Left lung (tissue), 10 donors: ENCODE results near the gene FAM180A. TPM values are rescaled to one million over a fixed set of nuclear protein-coding genes. Genes with fewer than 3 reads are reported as not detected.
A peak's percentile ranks its signal among the peaks of the same experiment; 100 is the strongest.

ENCODE experiments used
- ATAC-seq: fragments of 200-7000 bp; cut with Tn5 transposase; one replicate; pipeline ENCODE4 v1.9.1; 2020; ENCODE audit warnings: moderate library complexity
- DNase-seq, 4 donors: peaks; one replicate each; pipeline ENCODE4 v3.0.0-alpha.2; 2013 to 2020
- H3K27ac ChIP-seq, 2 donors: fragments of 200-600 bp; sonication (generic) in 1 of 2; one replicate each; pipeline versions ENCODE4 v1.5.0 to v1.8.0; 2020 to 2021
- H3K27me3 ChIP-seq, 2 donors: fragments of 200-600 bp; sonication (generic) in 1 of 2; one replicate each; pipeline versions ENCODE4 v1.5.0 to v1.8.0; 2020 to 2021
- H3K36me3 ChIP-seq, 2 donors: fragments of 200-600 bp; sonication (generic) in 1 of 2; one replicate each; pipeline versions ENCODE4 v1.5.0 to v1.8.0; 2020 to 2021
- H3K4me1 ChIP-seq, 2 donors: fragments of 200-600 bp; one replicate each; pipeline ENCODE4 v1.8.0; 2021
- H3K4me3 ChIP-seq, 2 donors: fragments of 200-600 bp; sonication (generic) in 1 of 2; one replicate each; pipeline versions ENCODE4 v1.5.0 to v1.8.0; 2020 to 2021; ENCODE audit warnings: mild to moderate bottlenecking in 1 of 2
- H3K9me3 ChIP-seq, 2 donors: fragments of 200-600 bp; sonication (generic) in 1 of 2; one replicate each; pipeline versions ENCODE4 v1.5.0 to v1.8.0; 2020 to 2021
- intact Hi-C, 2 donors: fragments of 100-400 bp; cut with DNase I; formaldehyde crosslinking; loops; one replicate each; pipeline versions ENCODE4 v1.11.2 to v1.14.2; 2022
- polyA plus RNA-seq, 6 donors: library from polyadenylated mRNA; unstranded; fragments of 120-200 nt; gene quantifications; one replicate each; pipeline ENCODE4 v1.2.1, GENCODE V29; 2013; ENCODE audit not compliant: insufficient read length in 6 of 6
- total RNA-seq, 2 donors: library from RNA; stranded (reverse); fragmentation: NEBNext Ultra II Directional; extraction: Animal tissue kit (Norgen Biotek cat#: 25700); gene quantifications; one replicate each; pipeline ENCODE4 v1.2.1, GENCODE V29; 2021
- TF ChIP-seq, protein P1 (sequence below), 2 donors: fragments of 200-600 bp; sonication (generic) in 1 of 2; IDR thresholded peaks; one replicate each; pipeline versions ENCODE4 v1.5.0 to v1.8.0; 2021; ENCODE audit warnings: antibody characterized with exemption in 2 of 2
- donor health status: DM: no; HTN: yes; CAD: no.
- donor health status: DM: no; HTN: no; CAD: no.

The FAM180A gene
- total and polyA plus RNA-seq, 8 donors: 0.11 to 6.8 (median 0.24) TPM; not detected in 2

DNA sequence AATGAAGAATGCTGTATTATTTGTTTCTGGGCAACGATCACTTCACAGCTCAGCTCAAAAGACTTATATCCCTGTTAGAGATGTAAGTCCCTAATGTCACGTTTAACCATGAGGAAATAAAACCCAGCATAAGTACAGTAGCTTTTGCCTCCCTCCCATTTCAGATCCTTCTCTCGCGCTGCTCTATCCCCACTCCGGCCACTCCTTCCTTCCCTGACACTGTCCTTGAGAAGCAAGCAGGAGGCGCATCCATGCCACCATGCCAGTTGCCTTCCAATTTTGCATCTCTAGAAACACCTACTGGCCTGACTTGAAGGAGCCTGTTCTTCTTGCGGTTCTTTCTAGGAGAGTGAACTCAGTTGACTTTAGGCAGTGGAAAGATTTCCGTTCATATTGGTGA is 1.2 kb downstream of the FAM180A start:
- TF ChIP-seq, protein P1, sequence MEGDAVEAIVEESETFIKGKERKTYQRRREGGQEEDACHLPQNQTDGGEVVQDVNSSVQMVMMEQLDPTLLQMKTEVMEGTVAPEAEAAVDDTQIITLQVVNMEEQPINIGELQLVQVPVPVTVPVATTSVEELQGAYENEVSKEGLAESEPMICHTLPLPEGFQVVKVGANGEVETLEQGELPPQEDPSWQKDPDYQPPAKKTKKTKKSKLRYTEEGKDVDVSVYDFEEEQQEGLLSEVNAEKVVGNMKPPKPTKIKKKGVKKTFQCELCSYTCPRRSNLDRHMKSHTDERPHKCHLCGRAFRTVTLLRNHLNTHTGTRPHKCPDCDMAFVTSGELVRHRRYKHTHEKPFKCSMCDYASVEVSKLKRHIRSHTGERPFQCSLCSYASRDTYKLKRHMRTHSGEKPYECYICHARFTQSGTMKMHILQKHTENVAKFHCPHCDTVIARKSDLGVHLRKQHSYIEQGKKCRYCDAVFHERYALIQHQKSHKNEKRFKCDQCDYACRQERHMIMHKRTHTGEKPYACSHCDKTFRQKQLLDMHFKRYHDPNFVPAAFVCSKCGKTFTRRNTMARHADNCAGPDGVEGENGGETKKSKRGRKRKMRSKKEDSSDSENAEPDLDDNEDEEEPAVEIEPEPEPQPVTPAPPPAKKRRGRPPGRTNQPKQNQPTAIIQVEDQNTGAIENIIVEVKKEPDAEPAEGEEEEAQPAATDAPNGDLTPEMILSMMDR (IDR thresholded peaks at IDR 0.05): no peak

DNA sequence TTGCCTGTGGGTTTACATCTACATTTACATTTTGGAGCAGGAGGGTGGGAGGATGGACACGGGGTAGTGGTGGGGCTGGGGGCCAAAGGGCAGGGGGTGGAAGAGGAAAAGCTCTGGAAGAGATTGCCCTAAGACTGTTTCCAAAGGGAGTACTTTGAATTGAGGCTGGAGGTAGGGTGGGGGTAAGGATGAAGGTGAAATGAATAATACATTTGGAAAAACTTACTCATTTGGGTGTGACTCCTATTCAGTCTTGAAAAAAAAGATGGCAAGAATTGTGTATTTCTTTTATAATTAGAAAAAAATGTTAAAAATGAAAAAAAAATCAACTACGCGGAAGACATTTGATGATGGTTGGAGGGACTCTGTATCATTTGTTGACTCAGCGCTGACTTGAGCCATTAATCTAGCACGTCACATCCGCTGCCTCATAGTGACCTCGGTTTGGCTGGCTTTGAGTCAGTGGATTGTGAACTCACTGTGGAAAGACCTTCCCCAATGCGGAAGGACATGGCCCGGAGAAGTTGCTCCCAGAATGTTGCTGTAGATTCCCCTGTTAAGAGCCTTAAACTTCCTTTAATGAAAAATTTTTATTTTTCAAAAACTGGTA is 2.8 kb downstream of the FAM180A start:
- H3K27me3 ChIP-seq: no peaks in the 10 kb centered on the region
- peaks cover 0 to 5% of the 10 kb centered on the region in 2 donors for H3K4me1 ChIP-seq
- DNase-seq: no peak
- ATAC-seq: peak; percentile 56
- H3K4me3 ChIP-seq: no peak overlapping the region
- no peaks in the 10 kb centered on the region for H3K9me3 ChIP-seq
- no peaks in the 10 kb centered on the region for H3K36me3 ChIP-seq
- TF ChIP-seq, protein P1 (IDR thresholded peaks at IDR 0.05): no peak
- H3K27ac ChIP-seq: peak overlapping the region in 1 of 2 donors; percentile 33
- intact Hi-C loops: no loop called here

More for the DNA sequence above, 1.2 kb downstream of the FAM180A start:
- Histone ChIP-seq H3K4me1 (peaks cover 0 to 5% of the 10 kb centered on the region in 2 donors), H3K27ac (no peak overlapping the region), H3K9me3 (no peaks in the 10 kb centered on the region), H3K27me3 (no peaks in the 10 kb centered on the region), H3K36me3 (no peaks in the 10 kb centered on the region), H3K4me3 (no peak overlapping the region)
- no peak for DNase-seq
- no peak for ATAC-seq
- intact Hi-C loops: no loop called here

DNA sequence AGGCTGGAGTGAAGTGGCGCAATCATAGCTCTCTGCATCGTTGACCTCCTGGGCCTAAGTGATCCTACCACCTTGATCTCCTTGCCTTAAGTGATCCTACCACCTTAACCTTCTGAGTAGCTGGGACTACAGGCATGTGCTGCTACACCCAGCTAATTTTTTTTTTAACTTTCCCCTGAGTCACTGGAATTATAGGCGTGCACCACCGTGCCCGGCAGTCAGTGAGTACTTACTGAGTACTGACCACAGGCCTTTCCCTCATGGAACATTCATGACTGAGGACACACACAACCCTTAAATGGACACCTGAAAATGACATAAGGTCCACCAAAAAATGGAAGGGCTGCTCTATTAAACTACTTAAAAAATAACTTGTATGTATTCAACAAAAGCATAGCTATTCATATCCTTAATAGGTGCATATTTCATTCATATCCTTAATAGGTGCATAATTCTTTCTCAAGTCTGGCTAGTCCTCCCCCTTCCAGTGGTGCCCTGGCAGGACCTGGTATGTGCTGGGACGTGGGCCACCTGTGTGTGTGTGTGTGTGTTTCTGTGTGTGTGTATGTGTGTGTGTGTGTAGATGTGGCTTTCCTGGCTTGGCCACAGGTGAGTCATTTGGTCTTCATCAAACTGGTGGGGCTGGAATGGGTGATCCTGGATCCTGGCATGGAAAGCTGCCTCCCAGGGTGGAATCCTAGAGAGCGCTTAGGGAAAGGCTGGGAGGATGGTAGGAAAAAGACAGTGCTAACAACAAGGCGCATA is 3.5 kb downstream of the FAM180A start:
- H3K27ac ChIP-seq: peak overlapping the region in 1 of 2 donors; percentile 33
- no peak overlapping the region for H3K4me3 ChIP-seq
- peaks cover 0 to 5% of the 10 kb centered on the region in 2 donors for H3K4me1 ChIP-seq
- ATAC-seq (peak; percentile 46), DNase-seq (no peak)
- intact Hi-C loops: no loop called here
- no peaks in the 10 kb centered on the region for H3K9me3 ChIP-seq
- H3K27me3 ChIP-seq: no peaks in the 10 kb centered on the region
- TF ChIP-seq, protein P1 (IDR thresholded peaks at IDR 0.05): no peak
- no peaks in the 10 kb centered on the region for H3K36me3 ChIP-seq

DNA sequence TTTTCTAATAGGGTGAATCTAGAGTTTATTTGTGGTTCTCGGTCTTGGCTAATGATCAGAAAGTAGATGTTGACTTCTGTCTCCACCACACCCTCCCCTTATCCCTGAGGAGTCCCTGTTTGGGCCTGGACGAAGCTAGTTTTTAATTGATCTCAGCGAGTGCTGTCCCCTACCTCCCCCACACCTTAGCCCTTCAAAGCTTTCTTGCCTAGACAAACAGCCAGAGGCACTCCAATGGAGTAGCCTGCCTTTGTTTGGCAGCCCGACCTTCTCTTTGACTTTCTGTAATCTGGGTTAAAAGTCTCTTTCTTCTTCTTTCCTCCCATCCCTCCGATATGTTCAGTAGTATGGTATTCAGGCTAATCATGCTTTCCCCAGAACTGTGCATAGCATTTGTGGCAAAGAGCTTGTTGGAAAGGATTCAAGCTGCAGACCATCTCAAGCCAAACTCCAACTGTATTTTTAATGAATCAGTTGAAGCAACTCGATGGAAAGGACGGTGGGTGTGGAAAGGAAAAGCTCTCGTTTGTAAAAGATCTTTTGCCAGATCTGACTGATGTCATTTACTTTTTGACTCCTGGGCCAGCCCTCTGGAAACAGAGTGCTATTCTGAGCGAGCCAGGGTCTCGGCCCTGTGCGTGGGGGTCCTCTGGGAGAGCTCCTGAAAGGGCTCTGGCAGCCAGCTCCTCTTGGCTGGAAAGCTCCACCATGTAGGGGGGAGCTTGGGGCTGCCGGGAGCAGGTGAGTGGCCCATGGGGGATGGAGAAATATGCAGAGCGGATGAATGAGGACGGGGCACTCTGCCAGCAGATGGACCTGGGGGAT is 4.5 kb downstream of the FAM180A start:
- H3K9me3 ChIP-seq: no peaks in the 10 kb centered on the region
- H3K27ac ChIP-seq: peak overlapping the region in 1 of 2 donors; percentile 26
- TF ChIP-seq, protein P1 (IDR thresholded peaks at IDR 0.05): no peak
- no peak overlapping the region for H3K4me3 ChIP-seq
- H3K36me3 ChIP-seq: no peaks in the 10 kb centered on the region
- peaks cover 0 to 5% of the 10 kb centered on the region in 2 donors for H3K4me1 ChIP-seq
- DNase-seq (peak in 1 of 4 donors; percentile 13), ATAC-seq (no peak)
- no peaks in the 10 kb centered on the region for H3K27me3 ChIP-seq
- intact Hi-C loops: no loop called here

DNA sequence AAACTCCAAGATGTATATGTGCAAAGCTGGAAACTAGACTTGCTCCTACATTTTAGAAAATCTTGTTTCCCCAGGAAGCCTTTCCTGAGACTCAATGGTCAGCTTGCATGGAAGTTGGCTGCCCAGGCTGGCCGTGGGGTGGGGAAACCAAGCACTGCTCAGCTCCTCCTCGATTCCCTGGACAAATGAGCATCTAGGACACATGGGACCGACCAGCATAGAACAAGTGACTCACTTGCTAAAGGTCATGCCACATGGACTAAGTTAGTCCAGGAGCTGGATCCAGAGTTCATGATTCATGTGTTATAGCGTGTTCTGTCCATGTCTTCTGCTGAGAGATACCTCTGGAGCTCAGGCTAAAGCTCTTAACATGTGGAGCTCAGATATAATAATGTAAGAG is 6.2 kb downstream of the FAM180A start:
- Histone ChIP-seq H3K9me3 (no peaks in the 10 kb centered on the region), H3K4me1 (peaks cover 0 to 5% of the 10 kb centered on the region in 2 donors), H3K27me3 (no peaks in the 10 kb centered on the region), H3K36me3 (no peaks in the 10 kb centered on the region), H3K27ac (no peak overlapping the region), H3K4me3 (no peak overlapping the region)
- intact Hi-C loops: no loop called here
- DNase-seq: no peak
- TF ChIP-seq, protein P1 (IDR thresholded peaks at IDR 0.05): no peak
- ATAC-seq: no peak
